ENCODE results near the gene SCLY.

SCLY gene

DNA sequence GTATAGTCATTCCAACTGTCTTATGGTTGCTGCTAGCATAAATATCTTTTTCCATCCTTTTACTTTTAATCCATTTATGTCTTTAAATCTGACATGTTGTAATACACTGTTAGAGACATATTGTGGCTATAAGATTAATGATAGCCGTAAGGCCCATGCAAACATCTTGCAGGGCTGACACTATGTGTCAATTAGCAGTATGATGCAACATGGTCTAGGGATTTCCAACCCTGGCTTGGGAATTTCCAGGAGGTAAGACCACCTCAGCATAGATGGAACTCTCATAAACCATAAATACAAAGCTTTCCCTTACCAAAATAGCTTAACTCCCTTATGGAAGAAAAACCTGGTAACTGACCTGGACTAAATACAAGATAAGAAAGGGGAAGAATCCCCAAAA lies 16.5 kb downstream of the SCLY start:
- Histone ChIP-seq H3K36me3 (ENCODE audit: insufficient read depth, low read length) (peaks cover 40% of the 10 kb centered on the region; the same call in 1 of the 2 replicates), H3K4me1 (ENCODE audit: insufficient read depth, low read length, poor library complexity, severe bottlenecking) (peaks cover 11% of the 10 kb centered on the region), H3K4me3 (ENCODE audit: low read length, poor library complexity, severe bottlenecking) (no peak overlapping the region), H3K4me2 (ENCODE audit: low read depth, low read length, poor library complexity, severe bottlenecking) (no peak overlapping the region), H3K9me3 (ENCODE audit: insufficient read depth, low read depth, low read length) (peaks cover 17% of the 10 kb centered on the region; the same call in 1 of the 2 replicates), H3K9me2 (replicated peaks; ENCODE audit: low read depth, low read length) (no peaks in the 10 kb centered on the region), H3K9ac (ENCODE audit: low read depth, low read length, poor library complexity, severe bottlenecking) (no peak overlapping the region), H3K79me2 (ENCODE audit: insufficient read depth, low read length) (no peaks in the 10 kb centered on the region; the same call in 1 of the 2 replicates), H4K20me1 (ENCODE audit: insufficient read depth, low read length, poor library complexity, severe bottlenecking) (no peaks in the 10 kb centered on the region), H3F3A (ENCODE audit: low read depth) (0 out of 2 replicates have a peak, but pooled peaks cover 3% of the 10 kb centered on the region), H2AFZ (ENCODE audit: low read length) (no peak overlapping the region), H3K27me3 (ENCODE audit: insufficient read depth, low read length, poor library complexity, severe bottlenecking) (no peaks in the 10 kb centered on the region)
- TF ChIP-seq, protein P1, sequence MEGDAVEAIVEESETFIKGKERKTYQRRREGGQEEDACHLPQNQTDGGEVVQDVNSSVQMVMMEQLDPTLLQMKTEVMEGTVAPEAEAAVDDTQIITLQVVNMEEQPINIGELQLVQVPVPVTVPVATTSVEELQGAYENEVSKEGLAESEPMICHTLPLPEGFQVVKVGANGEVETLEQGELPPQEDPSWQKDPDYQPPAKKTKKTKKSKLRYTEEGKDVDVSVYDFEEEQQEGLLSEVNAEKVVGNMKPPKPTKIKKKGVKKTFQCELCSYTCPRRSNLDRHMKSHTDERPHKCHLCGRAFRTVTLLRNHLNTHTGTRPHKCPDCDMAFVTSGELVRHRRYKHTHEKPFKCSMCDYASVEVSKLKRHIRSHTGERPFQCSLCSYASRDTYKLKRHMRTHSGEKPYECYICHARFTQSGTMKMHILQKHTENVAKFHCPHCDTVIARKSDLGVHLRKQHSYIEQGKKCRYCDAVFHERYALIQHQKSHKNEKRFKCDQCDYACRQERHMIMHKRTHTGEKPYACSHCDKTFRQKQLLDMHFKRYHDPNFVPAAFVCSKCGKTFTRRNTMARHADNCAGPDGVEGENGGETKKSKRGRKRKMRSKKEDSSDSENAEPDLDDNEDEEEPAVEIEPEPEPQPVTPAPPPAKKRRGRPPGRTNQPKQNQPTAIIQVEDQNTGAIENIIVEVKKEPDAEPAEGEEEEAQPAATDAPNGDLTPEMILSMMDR (conservative IDR thresholded peaks at IDR 0.05; ENCODE audit: low read length): no peak
- no peak for TF ChIP-seq EZH2phosphoT487 (IDR thresholded peaks at IDR 0.05; ENCODE audit: borderline replicate concordance)

DNA sequence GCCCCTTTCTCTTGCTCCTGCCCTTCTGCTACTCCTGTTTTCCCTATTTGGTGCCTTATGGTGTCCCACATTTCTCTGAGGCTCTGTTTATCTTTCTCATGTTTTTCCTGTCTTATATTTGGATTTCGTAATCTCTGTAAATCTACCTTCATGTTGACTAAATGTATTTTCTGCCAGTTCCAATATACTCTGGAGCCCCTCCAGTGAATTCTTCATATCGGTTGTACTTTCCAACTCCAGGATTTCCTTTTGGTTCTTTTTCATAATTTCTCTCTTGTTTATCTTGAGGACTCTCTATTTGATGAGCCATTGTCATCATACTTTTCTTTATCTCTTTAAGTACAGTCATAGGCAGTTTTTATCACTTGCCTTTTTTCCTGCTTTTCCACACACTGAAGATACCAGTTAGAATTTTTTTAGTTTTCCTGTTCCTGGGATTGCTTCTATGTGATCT lies 19.1 kb downstream of the SCLY start:
- TF ChIP-seq, protein P1 (conservative IDR thresholded peaks at IDR 0.05; ENCODE audit: low read length): no peak
- no peak for TF ChIP-seq EZH2phosphoT487 (IDR thresholded peaks at IDR 0.05; ENCODE audit: borderline replicate concordance)
- Histone ChIP-seq H3K4me3 (ENCODE audit: low read length, poor library complexity, severe bottlenecking) (no peak overlapping the region), H3K36me3 (ENCODE audit: insufficient read depth, low read length) (peaks cover 44% of the 10 kb centered on the region; the same call in 1 of the 2 replicates), H3K9me2 (replicated peaks; ENCODE audit: low read depth, low read length) (no peaks in the 10 kb centered on the region), H3K79me2 (ENCODE audit: insufficient read depth, low read length) (no peaks in the 10 kb centered on the region; the same call in 1 of the 2 replicates), H3K9me3 (ENCODE audit: insufficient read depth, low read depth, low read length) (0 out of 2 replicates have a peak, but pooled peaks cover 8% of the 10 kb centered on the region), H3K4me2 (ENCODE audit: low read depth, low read length, poor library complexity, severe bottlenecking) (no peak overlapping the region), H3F3A (ENCODE audit: low read depth) (0 out of 2 replicates have a peak, but pooled peaks cover 3% of the 10 kb centered on the region), H3K4me1 (ENCODE audit: insufficient read depth, low read length, poor library complexity, severe bottlenecking) (peaks cover 8% of the 10 kb centered on the region), H2AFZ (ENCODE audit: low read length) (no peak overlapping the region), H3K9ac (ENCODE audit: low read depth, low read length, poor library complexity, severe bottlenecking) (no peak overlapping the region), H4K20me1 (ENCODE audit: insufficient read depth, low read length, poor library complexity, severe bottlenecking) (no peaks in the 10 kb centered on the region), H3K27me3 (ENCODE audit: insufficient read depth, low read length, poor library complexity, severe bottlenecking) (no peaks in the 10 kb centered on the region)

DNA sequence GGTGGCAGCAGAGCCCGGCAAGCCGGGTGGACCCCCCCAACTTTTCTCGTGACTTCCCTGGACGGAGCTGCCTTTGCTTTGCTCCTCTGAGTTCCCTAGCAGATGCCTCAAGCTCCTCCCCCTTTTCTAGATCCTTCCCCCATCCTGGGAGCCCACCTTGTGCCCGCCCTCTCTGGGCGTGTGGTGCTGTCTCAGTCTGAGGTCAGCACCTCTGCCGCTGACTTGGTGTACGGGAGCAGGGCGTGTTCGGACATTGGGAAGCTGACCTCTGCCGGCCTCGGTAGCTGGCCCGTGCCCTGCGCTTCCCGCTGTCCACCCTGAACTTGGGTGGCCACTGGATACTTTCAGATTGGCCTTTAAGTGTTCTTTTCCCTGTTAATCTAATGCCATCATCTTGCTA lies 19.7 kb downstream of the SCLY start:
- Histone ChIP-seq H3K79me2 (ENCODE audit: insufficient read depth, low read length) (no peaks in the 10 kb centered on the region; the same call in 1 of the 2 replicates), H3K4me1 (ENCODE audit: insufficient read depth, low read length, poor library complexity, severe bottlenecking) (peaks cover 2% of the 10 kb centered on the region), H3K9ac (ENCODE audit: low read depth, low read length, poor library complexity, severe bottlenecking) (no peak overlapping the region), H3K4me2 (ENCODE audit: low read depth, low read length, poor library complexity, severe bottlenecking) (no peak overlapping the region), H2AFZ (ENCODE audit: low read length) (no peak overlapping the region), H3K9me3 (ENCODE audit: insufficient read depth, low read depth, low read length) (0 out of 2 replicates have a peak, but pooled peaks cover 8% of the 10 kb centered on the region), H3K9me2 (replicated peaks; ENCODE audit: low read depth, low read length) (no peaks in the 10 kb centered on the region), H4K20me1 (ENCODE audit: insufficient read depth, low read length, poor library complexity, severe bottlenecking) (no peaks in the 10 kb centered on the region), H3K4me3 (ENCODE audit: low read length, poor library complexity, severe bottlenecking) (no peak overlapping the region), H3K27me3 (ENCODE audit: insufficient read depth, low read length, poor library complexity, severe bottlenecking) (no peaks in the 10 kb centered on the region), H3K36me3 (ENCODE audit: insufficient read depth, low read length) (peaks cover 44% of the 10 kb centered on the region; the same call in 1 of the 2 replicates), H3F3A (ENCODE audit: low read depth) (no peaks in the 10 kb centered on the region)
- TF ChIP-seq EZH2phosphoT487 (IDR thresholded peaks at IDR 0.05; ENCODE audit: borderline replicate concordance): no peak
- TF ChIP-seq, protein P1 (conservative IDR thresholded peaks at IDR 0.05; ENCODE audit: low read length): no peak
